ENCODE data around the gene ZSCAN2.
"Not testable (repeated sequence)": the region's sequence is repeated elsewhere in the genome, so short reads cannot be mapped to it uniquely, and the experiment has no call there.

ZSCAN2 gene

DNA sequence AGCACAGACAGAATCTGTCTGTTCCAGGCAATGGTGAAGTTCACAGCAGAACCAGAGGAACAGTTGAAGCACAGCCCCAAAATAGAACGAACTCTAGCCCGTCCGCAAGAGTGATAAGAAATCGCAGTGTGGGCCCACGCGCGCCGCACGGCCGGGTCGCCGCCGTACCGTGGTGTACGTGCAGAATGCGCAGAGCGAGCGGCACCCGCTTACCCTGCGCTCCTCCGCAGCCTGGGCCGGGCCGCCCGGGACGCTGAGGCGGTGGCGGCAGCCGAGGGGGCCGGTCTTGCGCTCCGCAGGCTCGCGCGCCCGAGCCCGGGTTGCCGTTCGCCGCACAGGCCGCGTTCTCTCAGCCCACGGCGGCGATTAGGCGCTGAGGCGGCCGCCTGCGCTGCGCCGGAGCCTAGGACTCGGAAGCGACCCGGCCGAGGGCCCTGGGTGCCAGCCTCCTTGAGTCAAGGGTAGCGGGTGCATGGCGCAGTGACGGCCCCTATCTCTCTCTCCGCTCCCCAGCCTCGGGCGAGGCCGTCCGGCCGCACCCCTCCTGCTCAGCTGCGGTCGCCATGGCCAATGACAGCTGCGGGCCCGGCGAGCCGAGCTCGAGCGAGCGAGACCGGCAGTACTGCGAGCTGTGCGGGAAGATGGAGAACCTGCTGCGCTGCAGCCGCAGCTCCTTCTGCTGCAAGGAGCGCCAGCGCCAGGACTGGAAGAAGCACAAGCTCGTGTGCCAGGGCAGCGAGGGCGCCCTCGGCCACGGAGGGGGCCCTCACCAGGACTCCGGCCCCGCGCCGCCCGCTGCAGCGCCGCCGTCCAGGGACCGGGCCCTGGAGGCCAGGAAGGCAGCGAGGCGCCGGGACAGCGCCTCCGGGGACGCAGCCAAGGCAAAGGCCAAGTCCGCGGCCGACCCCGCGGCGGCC, 32.8 kb downstream of the ZSCAN2 start:
- Histone ChIP-seq H4K20me1 (peaks cover 23% of the 10 kb centered on the region; the same call in 1 of the 2 replicates), H3K4me1 (peaks cover 54% of the 10 kb centered on the region), H3K9ac (peak overlapping the region; percentile 84), H3K27me3 (no peaks in the 10 kb centered on the region), H3K36me3 (peaks cover 22% of the 10 kb centered on the region; the same call in 1 of the 2 replicates), H3K9me3 (no peaks in the 10 kb centered on the region), H3K4me3 (peak overlapping the region; percentile 76), H3K27ac (peak overlapping the region; percentile 74), H3K4me2 (peak overlapping the region; percentile 97)
- no peak for TF ChIP-seq Cebpa-rat (IDR thresholded peaks at IDR 0.05)

DNA sequence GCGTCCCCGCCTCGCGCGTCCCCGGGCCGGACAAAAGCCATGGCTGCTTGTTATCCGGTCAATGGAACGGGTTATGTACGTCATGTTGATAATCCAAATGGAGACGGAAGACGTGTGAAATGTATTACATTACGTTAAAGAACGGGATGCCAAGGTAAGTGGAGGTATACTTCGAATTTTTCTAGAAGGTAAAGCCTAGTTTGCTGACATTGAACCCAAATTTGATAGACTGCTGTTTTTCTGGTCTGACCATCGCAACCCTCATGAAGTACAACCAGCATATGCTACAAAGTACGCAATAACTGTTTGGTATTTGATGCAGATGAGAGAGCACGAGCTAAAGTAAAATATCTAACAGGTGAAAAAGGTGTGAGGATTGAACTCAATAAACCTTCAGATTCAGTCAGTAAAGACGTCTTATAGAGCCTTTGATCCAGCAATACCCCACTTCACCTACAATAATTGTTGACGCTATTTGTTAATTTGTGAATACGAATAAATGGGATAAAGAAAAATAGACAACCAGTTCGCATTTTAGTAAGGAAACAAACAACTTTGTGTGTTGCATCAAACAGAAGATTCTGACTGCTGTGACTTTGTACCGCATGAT, 33.5 kb downstream of the ZSCAN2 start:
- no peaks in the 10 kb centered on the region for H3K27me3 ChIP-seq
- peak overlapping the region; percentile 74 for H3K27ac ChIP-seq
- peak overlapping the region; percentile 84 for H3K9ac ChIP-seq
- no peaks in the 10 kb centered on the region for H3K9me3 ChIP-seq
- H4K20me1 ChIP-seq, result peaks cover 23% of the 10 kb centered on the region; the same call in 1 of the 2 replicates
- H3K4me2 ChIP-seq, result peak overlapping the region; percentile 97
- H3K4me1 ChIP-seq, result peaks cover 54% of the 10 kb centered on the region
- peaks cover 29% of the 10 kb centered on the region for H3K36me3 ChIP-seq
- H3K4me3 ChIP-seq, result peak overlapping the region; percentile 76
- TF ChIP-seq Cebpa-rat (IDR thresholded peaks at IDR 0.05), result no peak

DNA sequence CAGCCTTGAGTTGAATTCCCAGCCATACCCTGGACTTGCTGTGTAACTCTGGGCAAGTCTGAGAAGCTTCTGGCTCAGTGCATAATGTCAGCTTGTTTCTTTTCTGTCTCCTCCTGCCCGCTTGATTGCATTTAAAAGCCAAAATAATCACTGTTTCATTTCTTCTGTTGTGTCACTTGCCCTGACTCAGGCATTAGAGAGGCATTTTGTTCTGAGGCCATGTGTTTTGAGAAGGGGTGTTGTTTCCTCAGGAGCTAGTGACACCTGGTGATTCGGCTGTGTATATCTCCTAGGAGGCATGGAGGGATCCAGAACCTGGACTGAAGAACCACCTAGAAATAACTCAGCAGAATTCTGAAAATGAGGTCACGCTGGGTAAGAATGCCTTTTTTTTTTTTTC, 37.3 kb downstream of the ZSCAN2 start:
- peaks cover 33% of the 10 kb centered on the region for H3K4me1 ChIP-seq
- no peak for TF ChIP-seq Cebpa-rat (IDR thresholded peaks at IDR 0.05)
- H4K20me1 ChIP-seq, result peaks cover 23% of the 10 kb centered on the region; the same call in 1 of the 2 replicates
- H3K4me3 ChIP-seq, result no peak overlapping the region
- H3K27me3 ChIP-seq, result no peaks in the 10 kb centered on the region
- no peak overlapping the region for H3K9ac ChIP-seq
- no peak overlapping the region for H3K27ac ChIP-seq
- no peak overlapping the region for H3K4me2 ChIP-seq
- H3K9me3 ChIP-seq, result no peaks in the 10 kb centered on the region
- peaks cover 67% of the 10 kb centered on the region for H3K36me3 ChIP-seq

DNA sequence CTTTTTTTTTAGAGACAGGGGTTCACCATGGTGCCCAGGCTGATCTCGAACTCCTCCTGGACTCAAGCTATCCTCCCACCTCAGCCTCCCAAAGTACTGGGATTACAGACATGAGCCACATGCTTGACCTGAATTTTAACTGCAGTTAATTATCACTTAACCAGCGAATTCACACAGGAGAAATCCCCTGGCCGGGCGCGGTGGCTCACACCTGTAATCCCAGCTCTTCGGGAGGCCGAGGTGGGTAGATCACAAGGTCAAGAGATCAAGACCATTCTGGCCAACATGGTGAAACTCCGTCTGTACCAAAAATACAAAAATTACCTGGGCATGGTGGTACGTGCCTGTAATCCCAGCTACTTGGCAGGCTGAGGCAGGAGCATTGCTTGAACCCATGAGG, 41.1 kb downstream of the ZSCAN2 start:
- H3K9ac ChIP-seq, H3K4me2 ChIP-seq, H3K4me3 ChIP-seq, H3K9me3 ChIP-seq, H4K20me1 ChIP-seq, H3K4me1 ChIP-seq, H3K27me3 ChIP-seq, H3K27ac ChIP-seq: not testable (repeated sequence)
- H3K36me3 ChIP-seq, result peaks cover 96% of the 10 kb centered on the region

DNA sequence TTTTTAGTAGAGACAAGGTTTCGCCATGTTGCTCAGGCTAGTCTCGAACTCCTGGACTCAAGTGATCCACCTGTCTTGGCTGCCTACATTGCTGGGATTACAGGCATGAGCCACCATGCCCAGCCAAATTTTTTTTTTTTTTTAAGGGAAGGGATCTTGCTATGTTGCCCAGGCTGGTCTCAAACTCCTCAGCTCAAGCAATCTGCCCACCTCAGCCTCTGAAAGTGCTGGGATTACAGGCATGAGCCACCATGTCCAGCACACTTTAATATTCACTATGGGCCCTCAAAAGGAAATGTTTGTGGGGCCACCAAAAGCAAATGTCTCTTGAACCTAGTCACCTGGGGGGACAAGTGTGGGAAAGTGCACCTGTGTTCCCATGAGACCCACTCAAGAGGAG, 41.8 kb downstream of the ZSCAN2 start:
- not testable (repeated sequence) for H3K9me3 ChIP-seq, H3K27me3 ChIP-seq, H3K4me3 ChIP-seq, H3K9ac ChIP-seq, H4K20me1 ChIP-seq, H3K27ac ChIP-seq, H3K4me1 ChIP-seq
- Histone ChIP-seq H3K4me2 (peak overlapping the region; percentile 9; the same call in 1 of the 2 replicates), H3K36me3 (peaks cover 99% of the 10 kb centered on the region)

DNA sequence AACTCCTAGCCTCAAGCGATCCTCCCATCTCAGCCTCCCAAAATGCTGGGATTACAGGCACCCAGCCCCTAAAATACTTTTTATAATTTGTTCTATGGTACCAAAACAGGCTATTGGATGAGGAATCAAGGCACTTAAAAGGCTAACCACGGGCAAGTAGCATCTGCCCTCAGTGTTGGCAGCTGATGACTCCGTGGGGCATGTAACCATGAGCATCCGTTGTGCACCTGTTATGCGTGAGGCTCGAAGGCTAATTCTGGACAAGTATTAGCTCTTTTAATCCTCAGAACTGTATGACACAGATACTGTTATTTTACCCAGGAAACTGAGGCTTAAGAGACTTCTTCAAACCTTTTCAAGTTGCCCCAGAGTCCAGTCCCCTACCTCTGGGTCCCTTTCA, 43.0 kb downstream of the ZSCAN2 start:
- no peak overlapping the region for H3K9ac ChIP-seq
- H3K4me2 ChIP-seq, result no peak overlapping the region
- H3K27me3 ChIP-seq, result no peaks in the 10 kb centered on the region
- H3K4me1 ChIP-seq, result peaks cover 9% of the 10 kb centered on the region
- no peak for TF ChIP-seq Cebpa-rat (IDR thresholded peaks at IDR 0.05)
- H4K20me1 ChIP-seq, result no peaks in the 10 kb centered on the region
- H3K27ac ChIP-seq, result no peak overlapping the region
- H3K36me3 ChIP-seq, result peaks cover 99% of the 10 kb centered on the region
- no peaks in the 10 kb centered on the region for H3K9me3 ChIP-seq
- H3K4me3 ChIP-seq, result no peak overlapping the region

DNA sequence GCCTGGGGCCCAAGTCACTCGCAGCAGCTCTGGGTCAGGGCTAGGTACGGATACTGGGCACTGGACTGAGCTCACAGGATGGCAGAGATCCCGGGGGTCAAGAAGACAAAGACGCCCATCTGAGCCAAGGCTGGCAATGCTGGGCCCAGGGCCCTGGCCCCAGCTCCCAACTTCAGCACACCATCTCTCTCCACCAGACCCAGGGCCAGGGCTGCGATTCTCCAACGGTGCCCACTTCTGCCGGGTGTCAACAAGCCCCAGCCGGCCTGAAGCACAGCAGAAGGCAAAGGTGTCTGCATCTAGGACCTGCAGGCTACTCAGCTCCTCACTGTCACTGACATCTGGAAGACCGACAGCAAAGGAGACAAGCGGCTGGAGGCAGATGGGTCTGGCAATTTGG, 44.7 kb downstream of the ZSCAN2 start:
- TF ChIP-seq Cebpa-rat (IDR thresholded peaks at IDR 0.05), result no peak
- Histone ChIP-seq H3K9me3 (no peaks in the 10 kb centered on the region), H3K27me3 (no peaks in the 10 kb centered on the region), H3K4me2 (no peak overlapping the region), H3K27ac (no peak overlapping the region), H3K4me1 (peaks cover 9% of the 10 kb centered on the region), H3K36me3 (peaks cover 100% of the 10 kb centered on the region), H3K4me3 (no peak overlapping the region), H4K20me1 (no peaks in the 10 kb centered on the region), H3K9ac (0 out of 2 replicates have a peak overlapping the region, but pooled peaks have one; percentile 20)

DNA sequence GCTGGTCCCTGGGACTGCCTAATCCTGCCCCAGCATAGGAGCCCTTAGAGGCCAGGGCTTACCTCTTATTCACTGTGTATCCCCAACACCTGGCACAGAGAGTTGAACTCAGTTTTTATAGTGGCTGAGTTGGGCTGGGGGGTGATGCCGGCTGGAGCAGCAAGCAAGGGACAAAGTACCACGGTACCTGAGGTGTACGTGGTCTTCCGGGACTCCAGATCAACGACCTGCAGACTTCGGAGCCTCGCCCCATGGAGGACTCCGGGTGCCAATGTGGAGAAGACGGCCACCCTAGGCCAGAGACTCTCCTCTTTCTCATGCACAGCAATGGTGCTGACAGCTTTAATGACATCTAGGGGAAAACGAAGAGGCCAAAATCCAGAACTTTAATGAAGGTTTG, 45.2 kb downstream of the ZSCAN2 start:
- Histone ChIP-seq H3K9ac (0 out of 2 replicates have a peak overlapping the region, but pooled peaks have one; percentile 20), H3K4me2 (no peak overlapping the region), H4K20me1 (no peaks in the 10 kb centered on the region), H3K27me3 (no peaks in the 10 kb centered on the region), H3K36me3 (peaks cover 100% of the 10 kb centered on the region), H3K9me3 (no peaks in the 10 kb centered on the region), H3K27ac (no peak overlapping the region), H3K4me1 (peaks cover 9% of the 10 kb centered on the region), H3K4me3 (no peak overlapping the region)
- no peak for TF ChIP-seq Cebpa-rat (IDR thresholded peaks at IDR 0.05)

DNA sequence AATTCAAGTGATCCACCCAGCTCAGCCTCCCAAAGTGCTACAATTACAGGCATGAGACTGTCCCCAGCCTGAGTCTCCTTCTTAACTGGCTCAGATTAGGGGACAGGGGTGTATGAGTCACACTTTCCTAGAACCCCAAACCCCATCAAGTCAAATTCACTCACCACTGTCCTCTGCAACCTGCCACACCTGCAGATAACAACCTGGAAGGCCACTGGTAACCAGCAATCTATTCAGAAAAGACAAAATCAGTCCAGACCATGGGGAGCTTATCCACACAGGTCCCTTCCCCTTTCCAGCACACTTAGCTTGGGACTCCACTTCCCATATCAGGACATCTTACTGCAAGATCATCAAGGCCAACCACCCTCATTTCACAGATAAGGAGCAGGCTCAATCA, 46.9 kb downstream of the ZSCAN2 start:
- no peak for TF ChIP-seq Cebpa-rat (IDR thresholded peaks at IDR 0.05)
- H3K4me1 ChIP-seq, result peaks cover 21% of the 10 kb centered on the region
- no peak overlapping the region for H3K4me2 ChIP-seq
- no peaks in the 10 kb centered on the region for H4K20me1 ChIP-seq
- no peak overlapping the region for H3K4me3 ChIP-seq
- H3K27me3 ChIP-seq, result no peaks in the 10 kb centered on the region
- H3K9me3 ChIP-seq, result no peaks in the 10 kb centered on the region
- peaks cover 100% of the 10 kb centered on the region for H3K36me3 ChIP-seq
- H3K27ac ChIP-seq, result no peak overlapping the region
- no peak overlapping the region for H3K9ac ChIP-seq

DNA sequence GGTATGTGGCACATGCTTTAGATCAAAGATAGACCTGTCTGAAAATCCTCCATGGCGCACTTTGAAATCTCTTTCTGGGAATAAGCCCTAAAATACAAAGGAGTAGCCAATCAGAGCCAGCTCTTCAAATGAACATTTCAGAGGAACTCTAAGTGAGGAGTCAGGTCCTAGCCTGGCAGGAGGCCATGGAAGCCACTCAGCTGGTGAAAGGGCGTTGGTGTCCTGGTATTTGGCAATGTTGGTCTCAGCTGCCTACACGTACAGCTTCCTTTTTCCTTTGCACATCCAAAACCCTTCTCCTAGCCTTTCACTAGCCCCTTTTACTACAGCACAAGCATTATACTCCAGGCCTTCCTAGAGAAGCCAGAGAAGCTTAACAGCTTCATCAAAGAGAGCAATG, 47.7 kb downstream of the ZSCAN2 start:
- H3K36me3 ChIP-seq, result peaks cover 94% of the 10 kb centered on the region
- no peaks in the 10 kb centered on the region for H4K20me1 ChIP-seq
- H3K4me2 ChIP-seq, result no peak overlapping the region
- H3K4me1 ChIP-seq, result peaks cover 23% of the 10 kb centered on the region
- no peak overlapping the region for H3K27ac ChIP-seq
- no peak overlapping the region for H3K4me3 ChIP-seq
- no peak for TF ChIP-seq Cebpa-rat (IDR thresholded peaks at IDR 0.05)
- H3K27me3 ChIP-seq, result no peaks in the 10 kb centered on the region
- H3K9ac ChIP-seq, result peak overlapping the region; percentile 30; the same call in 1 of the 2 replicates
- no peaks in the 10 kb centered on the region for H3K9me3 ChIP-seq

Measured in BLaER1 (cell line).